ENCODE results near the gene AKR1B15.
A peak's percentile ranks its signal among the peaks of the same experiment; 100 is the strongest.

AKR1B15 gene

GRCh38 chr7:134509010-134509409 lies 39.9 kb upstream of the AKR1B15 start:
- DNase-seq (ENCODE audit: low spot score), result no peak
- no peak for TF ChIP-seq CTCF (IDR thresholded peaks at IDR 0.05; ENCODE audit: extremely low read depth, insufficient read depth, missing control alignments)
- in situ Hi-C loops (cut with MboI; ENCODE audit: low pct_unique_long_range_greater_than_20kb, low sequenced_read_pairs, unreplicated experiment), result no loop called here

GRCh38 chr7:134510646-134511045 lies 38.3 kb upstream of the AKR1B15 start:
- no peak for TF ChIP-seq CTCF (IDR thresholded peaks at IDR 0.05; ENCODE audit: extremely low read depth, insufficient read depth, missing control alignments)
- in situ Hi-C loops (cut with MboI; ENCODE audit: low pct_unique_long_range_greater_than_20kb, low sequenced_read_pairs, unreplicated experiment), result loop anchor here (5.0 kb wide), 1 partner anchor 68 kb away; no protein-coding TSS in a partner anchor
- DNase-seq (ENCODE audit: low spot score), result no peak

- no peak for DNase-seq (ENCODE audit: low spot score)
- in situ Hi-C loops (cut with MboI; ENCODE audit: low pct_unique_long_range_greater_than_20kb, low sequenced_read_pairs, unreplicated experiment), result loop anchor here (5.0 kb wide), 1 partner anchor 70 kb away; no protein-coding TSS in a partner anchor
- TF ChIP-seq CTCF (IDR thresholded peaks at IDR 0.05; ENCODE audit: extremely low read depth, insufficient read depth, missing control alignments), result no peak
Observed at GRCh38 chr7:134512271-134512670, 36.6 kb upstream of the AKR1B15 start.

GRCh38 chr7:134513169-134513752 lies 35.6 kb upstream of the AKR1B15 start:
- DNase-seq (ENCODE audit: low spot score), result peak; percentile 50
- in situ Hi-C loops (cut with MboI; ENCODE audit: low pct_unique_long_range_greater_than_20kb, low sequenced_read_pairs, unreplicated experiment), result loop anchor here (5.0 kb wide), 1 partner anchor 71 kb away; no protein-coding TSS in a partner anchor
- TF ChIP-seq CTCF (IDR thresholded peaks at IDR 0.05; ENCODE audit: extremely low read depth, insufficient read depth, missing control alignments), result peak; percentile 65

- DNase-seq (ENCODE audit: low spot score), result no peak
- in situ Hi-C loops (cut with MboI; ENCODE audit: low pct_unique_long_range_greater_than_20kb, low sequenced_read_pairs, unreplicated experiment), result loop anchor here (5.0 kb wide), 1 partner anchor 72 kb away; no protein-coding TSS in a partner anchor
- TF ChIP-seq CTCF (IDR thresholded peaks at IDR 0.05; ENCODE audit: extremely low read depth, insufficient read depth, missing control alignments), result no peak
Observed at GRCh38 chr7:134514106-134514505, 34.8 kb upstream of the AKR1B15 start.

- in situ Hi-C loops (cut with MboI; ENCODE audit: low pct_unique_long_range_greater_than_20kb, low sequenced_read_pairs, unreplicated experiment), result loop anchor here (5.0 kb wide), 1 partner anchor 72 kb away; no protein-coding TSS in a partner anchor
Observed at GRCh38 chr7:134514663-134515062, 34.2 kb upstream of the AKR1B15 start.

More at GRCh38 chr7:134514663-134515062, 34.2 kb upstream of the AKR1B15 start:
- peak; percentile 64 for DNase-seq (ENCODE audit: low spot score)
- TF ChIP-seq CTCF (IDR thresholded peaks at IDR 0.05; ENCODE audit: extremely low read depth, insufficient read depth, missing control alignments), result peak; percentile 78
